Stomach smooth muscle (tissue), 2 donors: ENCODE data around the gene B3GNT3.

Experiments
- H3K27ac ChIP-seq: one replicate; pipeline ENCODE4 v1.7.0; 2013; ENCODE audit warnings: mild to moderate bottlenecking, low read length, inconsistent platforms
- H3K27me3 ChIP-seq, 2 donors: one replicate each; pipeline ENCODE4 v1.7.0; 2013; ENCODE audit warnings: low read length in 2 of 2; ENCODE audit not compliant: insufficient read depth in 2 of 2, control insufficient read depth in 1 of 2
- H3K36me3 ChIP-seq, 2 donors: one replicate each; pipeline ENCODE4 v1.7.0; 2013; ENCODE audit warnings: low read length in 2 of 2; ENCODE audit not compliant: control insufficient read depth in 2 of 2, insufficient read depth in 2 of 2
- H3K4me1 ChIP-seq: one replicate; pipeline ENCODE4 v1.7.0; 2013; ENCODE audit warnings: low read length; ENCODE audit not compliant: control insufficient read depth, insufficient read depth
- H3K4me3 ChIP-seq, 2 donors: one replicate each; pipeline ENCODE4 v1.7.0; 2013; ENCODE audit warnings: low read length in 2 of 2
- H3K9ac ChIP-seq, 2 donors: one replicate each; pipeline ENCODE4 v1.7.0; 2013; ENCODE audit warnings: low read length in 2 of 2, mild to moderate bottlenecking in 1 of 2
- H3K9me3 ChIP-seq, 2 donors: one replicate each; pipeline ENCODE4 v1.7.0; 2013; ENCODE audit warnings: low read length in 2 of 2; ENCODE audit not compliant: control insufficient read depth in 2 of 2
- donor health status: healthy.
- donor health status: Pancreatic carcinoma.

B3GNT3 gene

DNA sequence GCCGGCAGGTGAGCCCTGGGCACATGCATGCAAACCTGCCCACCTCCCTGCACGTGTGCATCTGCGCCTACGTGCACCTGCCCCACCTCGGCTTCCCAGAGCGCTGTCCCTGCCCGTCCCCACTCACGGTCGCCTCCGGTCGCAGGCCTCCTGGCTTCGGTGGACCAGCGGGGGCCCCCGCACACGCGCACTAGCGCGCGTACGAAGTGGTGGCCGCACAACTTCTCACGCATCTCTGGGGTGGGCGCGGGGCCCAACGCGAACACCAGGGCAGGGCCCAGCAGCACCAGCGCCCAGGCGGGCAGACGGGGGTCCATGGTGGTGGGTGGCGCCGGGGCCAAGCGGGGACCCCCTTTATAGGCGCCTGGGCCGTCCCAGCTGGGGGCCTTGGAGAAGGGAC is 26.3 kb downstream of the B3GNT3 start, which contains the start of gene INSL3:
INSL3 (minus strand) TSS at position 330 of the 400 bp plus-strand sequence; CDS start at position 317, 13 bp downstream.
- Histone ChIP-seq H3K27ac (no peak within 1 kb of the TSS), H3K4me3 (no peak within 1 kb of the TSS), H3K36me3 (no peaks in the 10 kb centered on the region), H3K4me1 (no peaks in the 10 kb centered on the region), H3K9ac (no peak within 1 kb of the TSS), H3K9me3 (no peaks in the 10 kb centered on the region), H3K27me3 (peaks cover 10 to 14% of the 10 kb centered on the region in 2 donors)

DNA sequence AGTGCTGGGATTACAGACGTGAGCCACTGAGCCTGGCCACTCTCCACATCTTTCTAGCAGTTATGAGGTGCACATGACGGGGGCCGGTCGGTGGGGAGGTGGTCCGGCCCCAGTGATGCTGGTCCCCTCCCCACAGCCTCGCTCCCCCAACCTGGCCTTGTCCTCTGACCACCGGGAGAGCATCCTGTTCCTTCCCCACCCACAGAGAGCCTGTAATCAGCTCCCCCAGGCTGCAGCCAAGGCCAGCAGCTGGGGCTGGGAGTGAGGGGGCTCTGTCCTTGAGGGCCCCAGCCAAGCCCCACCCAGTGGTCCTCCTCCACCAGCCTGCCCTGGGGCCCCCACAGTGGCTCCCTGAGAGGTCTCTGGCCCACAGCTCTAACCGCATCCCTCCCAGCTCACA is 29.4 kb downstream of the B3GNT3 start:
- Histone ChIP-seq H3K27me3 (peaks cover 8 to 11% of the 10 kb centered on the region in 2 donors), H3K36me3 (no peaks in the 10 kb centered on the region), H3K27ac (no peak overlapping the region), H3K4me1 (no peaks in the 10 kb centered on the region), H3K9ac (no peak overlapping the region), H3K9me3 (no peaks in the 10 kb centered on the region), H3K4me3 (no peak overlapping the region)

DNA sequence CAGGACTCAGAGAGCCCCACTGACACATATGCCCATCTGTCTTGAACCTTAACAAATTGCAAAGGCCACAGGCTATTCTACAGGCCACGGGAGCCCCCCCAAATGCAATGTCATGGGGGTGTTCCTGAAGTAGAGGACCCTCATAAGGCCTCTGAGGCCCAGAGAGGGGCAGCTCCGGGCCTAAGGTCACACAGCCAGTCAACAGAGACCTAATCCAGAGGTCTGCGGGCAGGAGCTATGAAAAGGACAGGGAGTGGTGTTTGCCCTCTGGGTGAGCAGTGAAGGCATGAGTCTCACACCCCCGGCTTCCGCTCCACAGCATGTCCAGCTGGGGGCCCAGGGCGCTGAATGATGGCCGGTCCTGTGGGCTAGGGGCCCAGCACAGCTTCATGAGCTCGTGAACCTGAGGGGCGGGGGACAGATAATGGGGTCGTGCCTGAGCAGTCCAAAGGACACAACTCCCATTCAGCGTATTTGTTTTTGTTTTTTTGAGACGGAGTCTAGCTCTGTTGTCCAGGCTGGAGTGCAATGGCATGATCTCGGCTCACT is 31.6 kb downstream of the B3GNT3 start:
- Histone ChIP-seq H3K9me3 (no peaks in the 10 kb centered on the region), H3K27me3 (peaks cover 21 to 29% of the 10 kb centered on the region in 2 donors), H3K27ac (no peak overlapping the region)

DNA sequence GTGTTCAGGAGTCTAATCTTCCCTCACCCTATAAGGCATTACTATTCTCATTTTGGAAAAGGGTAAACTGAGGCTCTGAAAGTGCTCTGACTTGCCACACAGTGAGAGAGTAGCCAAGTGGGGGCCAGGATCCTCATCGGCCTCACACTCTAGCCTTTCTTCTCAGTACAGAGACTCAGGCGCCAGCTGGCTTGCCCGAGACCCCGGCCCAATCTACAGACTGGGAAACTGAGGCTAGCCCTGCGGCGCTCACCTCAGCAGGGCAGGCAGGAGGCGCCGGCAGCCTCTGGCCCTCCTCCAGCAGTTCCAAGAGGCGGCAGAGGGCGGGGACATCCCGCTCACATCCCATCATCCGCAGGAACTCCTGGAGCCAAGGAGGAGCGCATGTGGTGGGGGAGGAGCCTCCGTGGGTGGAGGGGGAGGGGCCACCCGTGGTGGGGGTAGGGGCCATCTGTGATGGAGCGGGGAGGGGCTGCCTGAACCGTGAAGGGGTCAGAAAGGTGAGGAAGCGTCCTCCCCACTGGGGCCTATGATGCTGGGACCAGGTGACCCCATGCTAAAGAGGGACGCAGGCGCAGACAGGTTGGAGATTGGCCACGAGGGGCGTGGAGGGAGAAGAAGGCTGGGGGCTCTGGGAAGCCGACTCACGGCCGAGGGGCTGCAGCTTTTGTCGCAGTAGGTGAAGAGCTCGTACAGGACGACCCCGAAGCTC is 35.1 kb downstream of the B3GNT3 start:
- no peaks in the 10 kb centered on the region for H3K36me3 ChIP-seq
- no peak overlapping the region for H3K27ac ChIP-seq
- peak overlapping the region in 1 of 2 donors; percentile 57 for H3K4me3 ChIP-seq
- no peaks in the 10 kb centered on the region for H3K9me3 ChIP-seq
- peaks cover 30 to 31% of the 10 kb centered on the region in 2 donors for H3K27me3 ChIP-seq
- H3K4me1 ChIP-seq = peaks cover 10% of the 10 kb centered on the region
- no peak overlapping the region for H3K9ac ChIP-seq

More for the DNA sequence above, 31.6 kb downstream of the B3GNT3 start:
- H3K36me3 ChIP-seq = no peaks in the 10 kb centered on the region
- H3K4me1 ChIP-seq = peaks cover 8% of the 10 kb centered on the region
- H3K9ac ChIP-seq = no peak overlapping the region
- no peak overlapping the region for H3K4me3 ChIP-seq

DNA sequence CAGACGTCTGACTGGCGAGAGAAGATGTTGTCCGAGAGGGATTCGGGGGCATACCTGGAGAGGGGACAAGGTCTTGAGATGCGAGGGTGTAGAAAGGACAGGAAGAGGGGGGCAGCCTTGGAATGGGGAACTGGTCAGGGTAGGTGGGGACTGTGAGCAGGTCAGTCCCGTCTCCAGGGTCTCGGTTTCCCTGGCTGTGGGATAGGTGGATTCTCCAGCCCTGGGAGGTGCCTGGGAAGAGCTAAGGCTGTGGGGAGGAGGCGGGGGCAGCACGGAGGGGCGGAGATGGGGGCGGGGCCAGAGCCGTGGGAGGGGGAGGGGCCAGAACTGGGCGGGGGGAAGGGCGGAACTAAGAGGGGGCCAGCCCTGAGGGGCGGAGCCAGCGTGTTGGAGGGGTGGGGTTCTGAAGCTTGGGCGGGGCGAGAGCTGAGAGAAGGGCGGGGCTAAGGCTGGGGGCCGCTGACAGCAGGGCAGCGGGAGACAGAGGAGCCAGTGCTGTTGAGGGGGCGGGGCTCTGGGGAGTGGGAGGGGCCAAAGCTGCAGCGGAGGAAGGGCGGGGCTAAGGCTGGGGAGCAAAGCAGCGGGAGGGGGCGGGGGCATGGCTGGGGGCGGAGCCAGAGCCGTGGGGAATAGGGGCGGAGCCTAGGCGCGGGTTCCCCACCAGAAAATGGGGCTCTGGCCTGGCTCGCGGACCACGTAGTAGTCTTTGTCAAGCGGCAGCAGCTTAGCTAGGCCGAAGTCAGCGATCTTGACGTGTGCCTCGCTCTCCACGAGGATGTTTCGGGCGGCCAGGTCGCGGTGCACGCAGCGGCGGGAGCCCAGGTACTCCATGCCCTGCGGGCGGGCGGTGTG is 35.9 kb downstream of the B3GNT3 start:
- no peak overlapping the region for H3K27ac ChIP-seq
- H3K9me3 ChIP-seq = no peaks in the 10 kb centered on the region
- H3K4me3 ChIP-seq = peak overlapping the region; percentile 8 to 57
- peaks cover 29 to 34% of the 10 kb centered on the region in 2 donors for H3K27me3 ChIP-seq
- no peaks in the 10 kb centered on the region for H3K36me3 ChIP-seq
- H3K9ac ChIP-seq = no peak overlapping the region
- peaks cover 10% of the 10 kb centered on the region for H3K4me1 ChIP-seq

DNA sequence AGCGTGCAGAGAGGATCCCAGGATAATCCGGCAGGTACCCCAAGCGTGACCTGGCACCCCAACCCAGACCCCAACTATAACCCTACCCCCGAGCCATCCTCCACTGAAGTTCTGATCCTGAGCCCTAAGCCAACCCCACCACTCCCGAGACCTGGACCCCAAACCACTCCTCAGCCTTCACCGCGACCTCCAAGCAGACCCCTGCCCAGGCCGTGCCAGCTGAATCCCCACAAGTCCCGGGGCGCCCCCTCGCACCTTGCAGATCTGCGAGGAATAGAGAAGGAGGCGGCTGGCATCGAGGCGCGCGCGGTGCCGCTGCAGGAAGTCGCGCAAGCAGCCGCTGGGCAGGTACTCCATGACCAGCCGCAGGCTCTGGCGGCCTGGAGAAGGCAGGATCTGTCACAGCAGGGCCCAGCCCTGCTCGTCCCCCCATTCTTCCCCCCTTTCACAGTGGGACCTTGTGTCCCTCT is 36.5 kb downstream of the B3GNT3 start:
- Histone ChIP-seq H3K9me3 (no peaks in the 10 kb centered on the region), H3K36me3 (no peaks in the 10 kb centered on the region), H3K9ac (no peak overlapping the region), H3K4me3 (peak overlapping the region; percentile 8 to 54), H3K4me1 (peaks cover 10% of the 10 kb centered on the region), H3K27me3 (peaks cover 29 to 36% of the 10 kb centered on the region in 2 donors), H3K27ac (no peak overlapping the region)

DNA sequence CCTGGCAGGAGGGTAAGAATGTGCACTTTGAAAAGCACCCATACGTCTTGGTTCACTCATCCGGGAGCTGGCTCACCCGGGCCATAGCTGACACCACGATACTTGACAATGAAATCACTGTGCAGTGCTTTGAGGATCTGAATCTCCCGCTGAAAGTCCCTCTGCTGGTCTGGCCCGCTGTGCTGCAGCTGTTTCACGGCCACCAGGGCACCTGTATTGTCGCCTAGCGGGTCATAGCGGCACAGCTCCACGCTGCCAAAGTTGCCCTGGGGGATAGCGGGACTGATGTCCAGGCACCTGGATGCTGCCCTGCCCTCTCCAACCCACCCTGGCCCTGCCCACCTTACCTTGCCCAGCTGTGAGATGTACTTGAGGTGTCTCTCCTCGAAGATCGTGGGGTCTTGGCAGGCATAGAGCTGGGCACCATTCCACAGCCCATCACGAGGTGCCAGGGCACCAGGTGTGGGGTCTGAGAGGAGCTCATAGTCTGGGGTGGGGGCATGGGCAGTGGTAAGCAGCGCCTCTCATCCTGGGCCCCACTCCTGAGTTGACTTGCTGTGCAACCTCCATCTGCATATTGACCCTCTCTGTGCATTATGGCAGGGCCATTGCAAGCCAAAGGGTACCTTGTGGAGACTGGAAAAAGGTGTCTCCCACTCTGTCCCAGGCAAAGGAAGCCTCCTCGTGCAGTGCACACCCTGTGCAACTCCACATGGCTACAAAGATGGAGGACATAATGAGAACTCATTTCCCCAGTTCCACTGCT is 37.7 kb downstream of the B3GNT3 start:
- no peaks in the 10 kb centered on the region for H3K36me3 ChIP-seq
- H3K27me3 ChIP-seq = peaks cover 29 to 36% of the 10 kb centered on the region in 2 donors
- H3K9ac ChIP-seq = no peak overlapping the region
- H3K27ac ChIP-seq = no peak overlapping the region
- H3K9me3 ChIP-seq = no peaks in the 10 kb centered on the region
- H3K4me3 ChIP-seq = no peak overlapping the region
- peaks cover 10% of the 10 kb centered on the region for H3K4me1 ChIP-seq

DNA sequence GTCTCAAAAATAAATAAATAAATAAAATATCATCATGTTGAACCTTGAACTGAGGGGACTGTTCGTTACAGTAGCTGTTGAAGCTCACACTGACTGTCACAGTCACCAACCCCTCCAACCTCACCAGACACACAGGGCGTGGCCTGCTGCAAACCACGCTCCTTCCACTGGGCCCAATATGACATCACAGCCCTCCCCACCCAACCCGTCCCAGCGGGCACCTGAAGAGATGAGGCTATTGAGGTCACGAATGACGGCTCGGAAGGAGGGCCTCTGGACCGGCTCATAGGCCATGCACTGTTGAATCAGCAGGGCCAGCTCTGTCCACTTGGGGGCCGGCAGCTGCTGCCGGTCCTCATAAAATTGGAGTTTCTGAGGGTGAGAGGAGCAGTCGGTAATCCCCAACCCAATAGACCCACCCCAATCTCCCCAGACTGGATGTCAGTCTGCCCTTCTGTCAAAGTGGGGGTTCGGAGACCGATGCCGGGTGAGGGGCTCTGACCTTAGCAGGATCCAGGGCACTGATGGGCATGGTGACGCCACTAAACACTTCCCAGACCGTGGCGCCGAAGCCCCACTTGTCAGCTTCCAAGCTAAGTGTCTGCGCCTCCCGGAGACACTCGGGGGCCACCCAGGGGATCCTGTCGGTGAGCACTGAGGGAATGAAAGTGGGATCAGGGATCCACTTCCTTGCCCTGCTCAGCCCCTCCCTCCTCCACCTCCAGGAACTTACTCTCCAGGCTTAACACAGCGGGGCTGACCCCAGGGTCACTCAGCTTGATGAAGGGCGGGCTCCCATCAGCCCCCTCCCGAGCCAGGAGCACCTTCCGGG is 39.6 kb downstream of the B3GNT3 start:
- H3K27ac ChIP-seq = no peak overlapping the region
- H3K9ac ChIP-seq = no peak overlapping the region
- peaks cover 29 to 34% of the 10 kb centered on the region in 2 donors for H3K27me3 ChIP-seq
- no peak overlapping the region for H3K4me3 ChIP-seq
- H3K9me3 ChIP-seq = no peaks in the 10 kb centered on the region
- no peaks in the 10 kb centered on the region for H3K36me3 ChIP-seq
- peaks cover 10% of the 10 kb centered on the region for H3K4me1 ChIP-seq

DNA sequence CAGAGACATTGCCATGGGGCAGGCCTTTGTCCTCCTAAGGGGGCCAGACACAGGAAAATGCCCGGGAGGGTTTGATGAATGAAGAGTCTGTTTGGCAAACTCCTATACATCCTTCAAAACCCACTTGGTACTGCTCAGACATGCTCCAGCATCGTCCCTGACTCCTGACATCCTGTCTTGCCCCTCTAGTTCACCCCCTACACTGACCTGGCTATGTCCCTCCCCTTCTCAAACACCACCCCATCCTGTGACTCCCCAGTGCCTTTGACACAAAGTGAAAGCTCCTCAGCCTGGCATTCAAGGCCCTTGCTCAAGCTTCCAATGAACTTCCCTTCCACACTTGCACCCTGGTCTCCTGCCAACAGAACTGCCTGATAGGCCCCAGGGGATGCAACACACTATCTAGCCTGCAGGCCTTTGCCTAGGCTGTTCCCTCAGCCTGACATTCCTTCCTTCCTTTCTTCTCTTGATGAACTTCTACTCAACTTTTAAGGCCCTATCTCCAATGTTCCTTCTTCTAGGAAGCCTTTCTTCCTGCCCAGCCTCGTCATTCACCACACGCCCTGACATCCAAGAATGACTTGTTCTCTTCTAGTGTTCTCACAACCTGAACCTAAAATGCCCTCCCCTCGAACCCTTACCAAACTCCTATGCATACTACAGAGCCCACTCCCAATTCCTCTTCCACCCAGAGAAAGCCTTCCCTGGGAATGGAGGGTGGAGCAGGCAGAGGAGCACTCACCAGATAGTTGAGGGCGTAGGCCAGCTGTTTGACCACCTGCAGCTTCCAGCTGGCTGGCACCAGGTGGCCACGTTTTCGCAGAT is 40.5 kb downstream of the B3GNT3 start:
- Histone ChIP-seq H3K9ac (no peak overlapping the region), H3K36me3 (no peaks in the 10 kb centered on the region), H3K4me1 (peaks cover 7% of the 10 kb centered on the region), H3K27me3 (peaks cover 20 to 30% of the 10 kb centered on the region in 2 donors), H3K27ac (no peak overlapping the region), H3K9me3 (no peaks in the 10 kb centered on the region), H3K4me3 (no peak overlapping the region)
